GM10266 (cell line): ENCODE data around the gene NAA25.

Experiments used
- DNase-seq: peaks from one replicate; pipeline ENCODE4 v3.0.0; 2012; ENCODE audit errors: extremely low spot score
- CTCF ChIP-seq: IDR thresholded peaks from 2 replicates; pipeline ENCODE4 v1.5.1; 2012; ENCODE audit warnings: mild to moderate bottlenecking, low read depth; ENCODE audit not compliant: control insufficient read depth, insufficient read depth; ENCODE audit errors: missing control alignments

Gene NAA25

GRCh38 chr12:111981987-111982386 is 126.6 kb downstream of the NAA25 start:
- no peak for TF ChIP-seq CTCF
- DNase-seq, result no peak

GRCh38 chr12:111980598-111980997 is 128.0 kb downstream of the NAA25 start:
- DNase-seq, result no peak
- no peak for TF ChIP-seq CTCF

GRCh38 chr12:111978545-111978944 is 130.0 kb downstream of the NAA25 start:
- DNase-seq, result no peak
- no peak for TF ChIP-seq CTCF

- no peak for DNase-seq
- no peak for TF ChIP-seq CTCF
These were observed 131.7 kb downstream of the NAA25 start for GRCh38 chr12:111976860-111977259.
